Calu3 (cell line): ENCODE measurements around the gene GLI3. TPM values are rescaled to one million over a fixed set of nuclear protein-coding genes. Genes with fewer than 3 reads are reported as not detected.

Source experiments
- BruUV-seq: library from RNA; stranded (reverse); fragments of 400-500 nt; replicated peaks from 2 replicates; lab custom pipeline; 2021; lab: Mats Ljungman, UMichigan
- CTCF ChIA-PET: fragments of 300-600 bp; sonication (Branson Sonifier 250); formaldehyde crosslinking; loops from one replicate; lab custom pipeline; 2022; ENCODE audit warnings: antibody characterized with exemption; lab: Charles Lee
- DNase-seq: peaks from one replicate; pipeline ENCODE4 v3.0.0; 2022
- H3K27ac Mint-ChIP-seq: one replicate; pipeline ENCODE4 v1.8.0; 2022; ENCODE audit warnings: mixed read lengths; ENCODE audit not compliant: unreplicated experiment
- H3K27me3 Mint-ChIP-seq: one replicate; pipeline ENCODE4 v1.8.0; 2022; ENCODE audit warnings: mixed read lengths; ENCODE audit not compliant: unreplicated experiment
- H3K36me3 Mint-ChIP-seq: one replicate; pipeline ENCODE4 v1.8.0; 2022; ENCODE audit warnings: mild to moderate bottlenecking, moderate library complexity, mixed read lengths; ENCODE audit not compliant: insufficient read depth, unreplicated experiment
- H3K4me1 Mint-ChIP-seq: one replicate; pipeline ENCODE4 v1.8.0; 2022; ENCODE audit warnings: mild to moderate bottlenecking, low read depth, mixed read lengths; ENCODE audit not compliant: unreplicated experiment
- H3K4me3 Mint-ChIP-seq: one replicate; pipeline ENCODE4 v1.8.0; 2022; ENCODE audit warnings: mild to moderate bottlenecking, low read depth, moderate library complexity, mixed read lengths; ENCODE audit not compliant: unreplicated experiment
- H3K9me3 Mint-ChIP-seq: one replicate; pipeline ENCODE4 v1.8.0; 2022; ENCODE audit warnings: low read depth, mixed read lengths; ENCODE audit not compliant: unreplicated experiment
- intact Hi-C: fragments of 100-400 bp; cut with micrococcal nuclease; formaldehyde crosslinking; loops from one replicate; pipeline ENCODE4 v1.10.0; 2022; ENCODE audit not compliant: unreplicated experiment
- total RNA-seq: library from RNA; stranded (reverse); gene quantifications from 2 replicates; pipeline ENCODE4 v1.2.3, GENCODE V29; 2022
- TF ChIP-seq, protein P1 (sequence below): fragments of 200-600 bp; IDR thresholded peaks from one replicate; pipeline ENCODE4 v1.8.0; 2022; ENCODE audit warnings: antibody characterized with exemption; ENCODE audit not compliant: unreplicated experiment

Gene GLI3
- total RNA-seq, 1 experiment from 2014 or later: not detected

DNA sequence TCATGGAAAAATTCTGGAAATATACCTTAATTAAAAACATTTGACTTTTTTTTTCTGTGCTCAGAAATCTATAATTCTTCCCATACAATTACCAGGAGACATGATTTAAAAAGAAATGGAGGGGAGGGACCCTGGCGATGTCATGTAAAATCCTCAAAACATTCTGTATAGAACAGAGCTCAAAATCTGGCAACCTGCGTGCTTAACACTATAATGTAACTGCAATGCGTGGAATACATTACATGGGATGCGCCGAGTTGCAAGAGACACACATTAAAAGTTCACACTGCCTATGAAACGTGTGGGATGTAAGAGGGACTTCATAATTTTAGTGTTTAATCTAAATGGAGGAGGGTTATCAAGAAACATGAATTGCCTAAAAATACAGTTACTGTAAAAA, 215.0 kb downstream of the GLI3 start:
- H3K27ac Mint-ChIP-seq: no peak overlapping the region
- H3K4me3 Mint-ChIP-seq: no peak overlapping the region
- no peaks in the 10 kb centered on the region for H3K4me1 Mint-ChIP-seq
- H3K9me3 Mint-ChIP-seq: no peaks in the 10 kb centered on the region
- intact Hi-C loops: no loop called here
- TF ChIP-seq, protein P1, sequence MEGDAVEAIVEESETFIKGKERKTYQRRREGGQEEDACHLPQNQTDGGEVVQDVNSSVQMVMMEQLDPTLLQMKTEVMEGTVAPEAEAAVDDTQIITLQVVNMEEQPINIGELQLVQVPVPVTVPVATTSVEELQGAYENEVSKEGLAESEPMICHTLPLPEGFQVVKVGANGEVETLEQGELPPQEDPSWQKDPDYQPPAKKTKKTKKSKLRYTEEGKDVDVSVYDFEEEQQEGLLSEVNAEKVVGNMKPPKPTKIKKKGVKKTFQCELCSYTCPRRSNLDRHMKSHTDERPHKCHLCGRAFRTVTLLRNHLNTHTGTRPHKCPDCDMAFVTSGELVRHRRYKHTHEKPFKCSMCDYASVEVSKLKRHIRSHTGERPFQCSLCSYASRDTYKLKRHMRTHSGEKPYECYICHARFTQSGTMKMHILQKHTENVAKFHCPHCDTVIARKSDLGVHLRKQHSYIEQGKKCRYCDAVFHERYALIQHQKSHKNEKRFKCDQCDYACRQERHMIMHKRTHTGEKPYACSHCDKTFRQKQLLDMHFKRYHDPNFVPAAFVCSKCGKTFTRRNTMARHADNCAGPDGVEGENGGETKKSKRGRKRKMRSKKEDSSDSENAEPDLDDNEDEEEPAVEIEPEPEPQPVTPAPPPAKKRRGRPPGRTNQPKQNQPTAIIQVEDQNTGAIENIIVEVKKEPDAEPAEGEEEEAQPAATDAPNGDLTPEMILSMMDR: no peak
- DNase-seq: no peak
- CTCF ChIA-PET: no interaction called here
- no peaks in the 10 kb centered on the region for H3K36me3 Mint-ChIP-seq
- peaks cover 65% of the 10 kb centered on the region for H3K27me3 Mint-ChIP-seq
- no TSS peak for BruUV-seq

DNA sequence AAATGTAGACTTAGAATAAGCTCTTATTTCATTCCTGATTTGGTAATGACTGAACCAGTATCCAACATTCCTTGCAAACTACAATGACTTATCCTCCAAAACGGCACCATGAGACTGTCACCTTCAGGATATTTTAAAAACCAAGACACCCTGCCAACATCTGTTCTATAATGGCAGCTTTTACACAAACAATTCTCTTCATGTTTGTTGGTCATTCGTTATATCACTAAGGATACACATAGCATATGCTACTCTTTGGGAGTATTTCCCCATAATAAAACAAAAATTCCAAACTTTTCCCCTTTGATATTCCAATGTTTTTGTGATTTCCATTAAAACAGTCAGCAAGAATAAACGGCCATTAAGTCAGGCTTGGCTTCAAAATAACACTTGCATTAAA, 215.4 kb downstream of the GLI3 start:
- DNase-seq: no peak
- intact Hi-C loops: no loop called here
- Mint-ChIP-seq H3K36me3 (no peaks in the 10 kb centered on the region), H3K27me3 (peaks cover 61% of the 10 kb centered on the region), H3K4me1 (no peaks in the 10 kb centered on the region), H3K27ac (no peak overlapping the region), H3K9me3 (no peaks in the 10 kb centered on the region), H3K4me3 (no peak overlapping the region)
- CTCF ChIA-PET: no interaction called here
- TF ChIP-seq, protein P1: no peak
- BruUV-seq: no TSS peak

DNA sequence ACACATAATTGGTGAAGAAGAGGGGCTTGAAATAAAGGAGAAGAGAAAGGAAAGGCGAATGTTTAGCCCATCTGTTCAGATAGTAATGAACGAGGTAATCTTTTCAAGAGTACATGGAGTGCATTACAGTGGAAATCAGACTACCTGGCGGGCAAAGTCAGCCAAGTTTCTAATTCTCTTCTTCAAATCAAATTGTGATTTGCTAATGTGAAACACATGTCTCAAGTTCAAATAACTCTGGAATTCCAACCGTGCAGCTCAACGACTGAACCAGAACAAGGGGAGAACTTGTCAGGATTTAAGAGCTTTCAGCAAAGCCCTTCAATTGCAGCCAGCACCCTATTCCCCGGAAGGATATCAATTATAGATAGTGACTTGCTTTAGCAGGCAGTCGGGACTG, 216.9 kb downstream of the GLI3 start:
- Mint-ChIP-seq H3K27me3 (peaks cover 45% of the 10 kb centered on the region), H3K4me3 (no peak overlapping the region), H3K4me1 (no peaks in the 10 kb centered on the region), H3K36me3 (no peaks in the 10 kb centered on the region), H3K27ac (no peak overlapping the region), H3K9me3 (no peaks in the 10 kb centered on the region)
- CTCF ChIA-PET: no interaction called here
- no peak for DNase-seq
- no TSS peak for BruUV-seq
- TF ChIP-seq, protein P1: no peak
- intact Hi-C loops: no loop called here

DNA sequence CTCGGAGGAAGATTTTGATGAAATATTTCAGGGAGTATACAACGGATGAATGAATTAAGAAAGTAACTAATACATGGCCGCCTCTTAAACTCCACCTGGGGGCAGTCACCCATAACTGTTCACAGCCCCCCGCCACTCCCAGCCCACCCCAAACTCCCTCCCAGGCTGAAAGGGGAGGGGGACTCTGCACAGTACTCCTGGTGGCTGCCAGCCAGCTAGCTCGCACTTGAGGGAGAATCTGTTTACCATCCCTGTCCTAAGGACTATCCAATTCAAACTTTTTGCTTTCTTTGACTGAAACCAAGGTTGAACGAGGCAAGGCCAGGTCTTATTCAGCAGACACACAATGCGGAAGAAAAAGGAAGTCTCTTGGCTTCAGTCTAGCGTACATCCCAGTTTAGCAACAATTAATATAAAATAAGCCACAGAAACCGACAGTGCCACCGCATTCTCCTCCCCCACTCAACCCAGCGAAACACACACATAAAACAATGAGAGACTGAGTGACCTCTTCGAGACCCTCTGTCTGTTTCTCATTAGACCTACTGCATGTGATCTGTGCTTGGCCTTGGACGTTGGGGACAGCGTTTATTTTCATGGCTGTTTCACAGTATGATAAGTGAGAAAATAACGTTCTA, 219.5 kb downstream of the GLI3 start:
- Mint-ChIP-seq H3K4me3 (no peak overlapping the region), H3K27me3 (peaks cover 37% of the 10 kb centered on the region), H3K4me1 (no peaks in the 10 kb centered on the region), H3K36me3 (no peaks in the 10 kb centered on the region), H3K9me3 (peaks cover 4% of the 10 kb centered on the region), H3K27ac (no peak overlapping the region)
- TF ChIP-seq, protein P1: no peak
- CTCF ChIA-PET: no interaction called here
- no TSS peak for BruUV-seq
- intact Hi-C loops: no loop called here
- no peak for DNase-seq
